Measurements from ENCODE around the gene AKT3.
"Not testable (repeated sequence)": the region's sequence is repeated elsewhere in the genome, so short reads cannot be mapped to it uniquely, and the experiment has no call there.

Gene AKT3

DNA sequence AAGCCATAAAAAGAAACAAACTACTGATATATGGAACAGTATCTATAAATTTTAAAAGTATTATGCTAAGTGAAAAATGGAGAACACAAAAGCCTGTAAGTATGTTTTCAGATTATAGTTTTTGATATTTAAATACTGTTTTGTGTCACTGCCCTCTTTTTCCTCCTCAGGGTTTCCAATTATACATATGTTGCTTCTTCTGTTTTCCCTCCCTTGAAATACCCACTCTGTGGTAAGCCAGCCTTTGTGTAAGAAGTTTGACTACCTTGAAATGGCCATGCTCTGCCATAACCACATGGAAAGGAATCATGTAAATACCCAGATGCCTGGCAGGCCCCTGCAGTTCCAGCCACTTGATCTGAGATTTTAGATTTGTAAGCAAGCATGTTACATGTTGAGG lies 248.3 kb downstream of the AKT3 start:
- no peak for DNase-seq (ENCODE audit: low read depth)

DNA sequence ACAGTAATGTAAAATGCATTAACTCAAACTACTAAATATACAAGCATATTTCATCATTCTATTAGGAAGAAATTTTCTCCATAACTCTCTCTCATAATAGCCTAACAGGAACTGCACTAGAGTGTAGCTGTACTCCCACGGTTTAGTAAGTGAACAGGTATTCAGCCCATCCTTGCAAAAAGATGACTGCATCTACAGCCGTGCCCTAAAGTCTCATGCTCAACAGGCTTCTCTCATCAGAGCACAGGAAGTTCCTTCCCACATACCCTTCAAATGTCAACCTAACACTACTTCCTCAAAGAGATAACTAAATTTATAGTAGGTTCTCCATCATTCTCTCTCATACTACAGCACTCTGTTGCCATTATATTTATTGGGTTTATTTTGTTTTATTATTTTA lies 251.6 kb downstream of the AKT3 start:
- no peak for DNase-seq (ENCODE audit: low read depth)

DNA sequence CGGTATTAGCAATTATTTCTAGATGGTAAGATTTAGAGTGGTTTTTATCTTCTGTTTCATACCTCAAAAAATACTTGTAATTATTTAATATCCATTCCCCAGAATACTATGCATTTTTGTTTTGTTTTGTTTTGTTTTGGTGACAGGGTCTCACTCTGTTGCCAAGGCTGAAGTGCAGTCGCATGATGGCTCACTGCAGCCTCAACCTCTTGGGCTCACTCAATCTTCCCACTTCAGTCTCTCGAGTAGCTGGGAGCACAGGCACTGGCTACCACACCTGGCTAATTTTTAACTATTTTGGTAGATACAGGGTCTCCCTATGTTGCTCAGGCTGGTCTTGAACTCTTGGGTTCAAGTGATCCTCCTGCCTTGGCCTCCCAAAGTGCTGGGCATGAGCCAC lies 252.7 kb downstream of the AKT3 start:
- no peak for DNase-seq (ENCODE audit: low read depth)

DNA sequence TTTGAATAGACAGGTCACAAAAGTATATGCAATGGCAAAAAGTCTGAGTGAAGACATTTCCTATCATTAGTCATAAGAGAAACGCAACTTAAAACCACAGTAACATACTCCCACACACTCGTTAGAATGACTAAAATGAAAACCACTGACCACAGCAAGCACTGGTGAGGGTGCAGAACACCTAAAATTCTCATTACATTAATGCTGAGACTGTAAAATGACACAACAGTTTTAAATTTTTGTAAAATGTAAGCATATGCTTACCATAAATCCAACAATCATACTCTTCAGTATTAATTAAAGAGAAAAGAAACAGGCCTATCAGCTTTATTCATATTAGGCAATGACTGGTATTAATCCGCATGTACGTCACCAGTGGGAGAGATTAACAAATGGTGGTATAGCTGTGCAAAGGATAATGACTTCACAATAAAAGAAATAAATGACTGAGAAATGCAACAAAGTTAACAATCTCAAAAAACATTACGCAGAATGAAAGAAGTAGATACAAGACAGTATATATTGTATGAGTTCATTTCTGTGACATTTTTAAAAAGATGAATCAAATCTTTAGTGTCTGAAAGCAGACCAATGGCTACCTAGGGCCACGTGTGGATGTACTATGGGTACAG lies 253.5 kb downstream of the AKT3 start:
- no peak for DNase-seq (ENCODE audit: low read depth)

DNA sequence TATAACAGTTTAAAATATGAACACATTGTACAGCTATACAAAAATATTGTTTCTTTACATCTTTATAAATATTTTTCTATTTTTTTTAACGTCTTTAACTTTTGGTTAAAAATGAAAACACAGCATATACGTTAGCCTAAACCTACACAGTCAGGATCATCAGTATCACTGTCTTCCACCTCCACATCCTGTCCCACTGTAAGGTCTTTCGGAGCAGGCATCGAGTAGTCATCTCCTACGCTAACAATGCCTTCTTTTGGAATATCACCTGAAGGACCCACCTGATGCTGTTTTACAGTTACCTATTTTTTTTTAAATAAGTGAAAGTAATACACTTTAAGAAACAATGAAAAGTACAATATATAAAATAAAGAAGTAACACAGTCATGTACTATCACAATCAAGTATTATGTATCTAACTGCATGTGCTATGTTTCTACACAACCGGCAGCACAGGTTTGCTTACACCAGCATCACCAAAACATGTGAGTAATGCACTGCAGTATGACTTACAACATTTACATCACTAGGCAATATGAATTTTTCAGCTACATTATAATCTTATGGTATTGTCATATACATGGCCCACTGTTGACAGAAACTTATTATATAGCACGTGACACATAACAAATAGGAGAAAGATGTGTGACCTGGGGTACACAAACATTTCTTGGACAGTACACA lies 254.4 kb downstream of the AKT3 start:
- no peak for DNase-seq (ENCODE audit: low read depth)

DNA sequence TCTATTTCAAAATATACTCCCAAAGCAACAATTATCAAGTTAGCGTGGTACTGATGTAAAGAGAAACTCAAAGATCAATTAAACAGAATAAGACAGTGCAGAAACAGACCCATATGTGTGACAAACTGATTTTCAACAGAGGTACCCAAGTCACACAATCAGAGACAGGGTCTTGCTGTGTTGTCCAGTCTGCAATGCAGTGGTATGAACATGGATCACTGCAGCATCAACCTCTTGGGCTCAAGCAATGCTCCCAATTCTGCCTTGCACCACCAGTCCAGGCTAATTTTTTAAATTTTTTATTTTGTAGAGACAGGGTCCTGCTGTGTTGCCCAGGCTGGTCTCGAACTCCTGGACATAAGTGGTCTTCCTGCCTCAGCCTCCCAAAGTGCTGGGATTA lies 255.6 kb downstream of the AKT3 start:
- no peak for DNase-seq (ENCODE audit: low read depth)

DNA sequence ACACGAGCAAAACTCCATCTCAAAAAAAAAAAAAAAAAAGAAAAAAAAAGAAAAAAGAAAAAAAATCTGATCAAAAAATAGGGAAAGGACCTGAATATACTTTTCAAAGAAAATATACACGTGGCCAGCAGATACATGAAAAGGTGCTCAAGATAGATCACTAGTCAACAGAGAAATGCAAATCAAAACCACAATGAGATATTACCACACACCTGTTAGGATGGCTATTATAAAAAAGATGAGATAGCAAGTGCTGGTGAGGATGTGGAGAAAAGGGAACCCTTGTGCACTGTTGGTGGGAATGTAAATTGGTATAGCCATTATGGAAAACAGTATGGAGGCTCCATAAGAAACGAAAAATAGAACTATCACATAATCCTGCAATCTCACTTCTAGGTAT lies 260.8 kb downstream of the AKT3 start:
- not testable (repeated sequence) for DNase-seq (ENCODE audit: low read depth)

DNA sequence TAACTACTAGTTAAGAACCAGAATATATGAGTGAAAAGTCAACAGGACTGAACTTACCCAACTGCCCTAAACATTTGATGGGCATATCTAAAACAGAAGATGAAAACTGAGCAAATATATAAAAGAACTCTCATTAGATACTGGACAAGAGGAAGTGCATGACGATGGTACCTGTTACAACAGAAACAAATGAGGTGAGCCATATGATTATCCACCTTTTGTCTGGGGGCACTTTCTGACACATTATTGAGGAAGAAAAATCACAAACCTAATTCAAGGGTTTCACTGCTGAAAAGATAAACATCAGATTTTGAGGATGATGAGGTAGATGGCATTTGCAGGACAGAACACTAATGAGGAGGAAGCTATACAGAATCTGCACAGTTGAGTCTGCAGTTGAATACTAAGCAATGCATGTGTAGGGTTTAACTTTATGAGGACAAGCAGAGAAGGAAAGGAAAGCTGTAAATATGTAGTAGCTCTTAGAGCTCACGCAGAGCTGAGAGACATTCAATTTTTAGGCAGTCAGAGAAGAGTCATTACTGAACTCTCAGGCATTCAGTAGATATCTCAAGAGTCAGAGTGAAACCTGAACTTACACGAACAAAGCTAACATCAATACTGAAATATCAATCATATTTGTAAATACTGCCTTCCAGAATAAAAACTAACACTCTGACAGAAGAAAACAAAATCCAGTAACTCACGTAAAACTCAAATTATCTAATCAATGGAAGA lies 262.1 kb downstream of the AKT3 start:
- no peak for DNase-seq (ENCODE audit: low read depth)

DNA sequence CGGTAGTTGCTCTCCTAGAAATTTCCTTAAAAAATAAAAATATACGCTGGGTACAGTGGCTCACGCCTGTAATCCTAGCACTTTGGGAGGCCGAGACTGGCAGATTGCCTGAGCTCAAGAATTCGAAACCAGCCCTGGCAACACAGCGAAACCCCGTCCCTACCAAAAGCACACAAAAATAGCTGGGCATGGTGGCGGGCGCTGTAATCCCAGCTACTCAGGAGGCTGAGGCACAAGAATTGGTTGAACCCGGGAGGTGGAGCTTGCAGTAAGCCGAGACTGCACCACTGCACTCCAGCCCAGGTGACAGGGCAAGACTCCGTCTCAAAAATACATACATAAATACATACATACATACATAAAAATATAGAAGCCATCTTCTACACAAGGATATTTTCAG lies 262.8 kb downstream of the AKT3 start:
- no peak for DNase-seq (ENCODE audit: low read depth)

DNA sequence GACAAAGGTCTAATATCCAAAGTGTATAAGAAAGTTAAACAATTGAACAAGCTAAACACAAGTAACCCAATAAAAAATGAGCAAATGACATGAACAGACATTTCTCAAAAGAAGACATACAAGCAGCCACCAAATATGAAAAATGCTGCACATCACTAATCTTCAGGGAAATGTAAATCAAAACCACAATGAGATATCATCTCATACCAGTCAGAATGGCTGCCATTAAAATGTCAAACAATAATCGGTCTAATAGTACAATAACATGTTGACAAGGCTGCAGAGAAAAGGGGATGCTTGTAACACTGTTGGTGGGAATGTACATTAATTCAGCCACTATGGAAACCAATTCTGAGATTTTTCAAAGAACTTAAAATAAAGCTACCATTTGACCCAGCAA lies 264.1 kb downstream of the AKT3 start:
- DNase-seq (ENCODE audit: low read depth), result no peak

DNA sequence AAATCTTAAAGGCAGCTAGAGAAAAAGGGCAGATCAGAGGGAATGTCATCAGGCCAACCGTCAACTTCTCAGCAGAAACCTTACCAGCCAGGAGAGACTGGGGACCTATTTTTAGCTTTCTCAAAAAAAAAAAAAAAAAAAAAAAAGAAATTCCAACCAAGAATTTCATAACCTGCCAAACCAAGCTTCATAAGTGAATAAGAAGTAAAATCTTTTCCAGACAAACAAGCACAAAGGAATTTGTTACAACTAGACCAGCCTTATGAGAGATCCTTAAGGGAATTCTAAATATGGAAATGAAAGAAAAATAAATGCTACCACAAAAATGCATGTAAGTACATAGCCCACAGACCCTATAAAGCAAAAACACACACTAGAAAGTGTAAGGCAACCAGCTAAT lies 267.7 kb downstream of the AKT3 start:
- no peak for DNase-seq (ENCODE audit: low read depth)

DNA sequence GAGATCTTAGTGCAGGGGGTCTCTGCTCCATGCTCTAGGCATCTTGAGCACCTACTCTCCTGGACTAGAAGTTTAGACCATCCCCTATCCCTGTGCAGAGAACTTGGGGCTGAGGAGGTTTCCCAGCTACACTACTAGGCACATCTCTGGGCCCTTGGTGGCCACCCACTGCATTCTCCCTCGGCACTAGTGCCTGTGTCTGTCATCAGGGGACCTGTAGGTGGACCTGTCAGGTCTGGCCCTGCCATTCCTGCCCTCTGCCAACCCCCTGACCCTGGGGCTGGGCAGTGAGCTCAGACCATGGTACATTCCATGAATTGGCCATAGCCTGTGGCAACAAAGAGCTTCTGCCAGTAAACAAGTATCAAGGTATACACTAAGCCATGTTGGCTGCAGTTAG lies 269.1 kb downstream of the AKT3 start:
- no peak for DNase-seq (ENCODE audit: low read depth)

DNA sequence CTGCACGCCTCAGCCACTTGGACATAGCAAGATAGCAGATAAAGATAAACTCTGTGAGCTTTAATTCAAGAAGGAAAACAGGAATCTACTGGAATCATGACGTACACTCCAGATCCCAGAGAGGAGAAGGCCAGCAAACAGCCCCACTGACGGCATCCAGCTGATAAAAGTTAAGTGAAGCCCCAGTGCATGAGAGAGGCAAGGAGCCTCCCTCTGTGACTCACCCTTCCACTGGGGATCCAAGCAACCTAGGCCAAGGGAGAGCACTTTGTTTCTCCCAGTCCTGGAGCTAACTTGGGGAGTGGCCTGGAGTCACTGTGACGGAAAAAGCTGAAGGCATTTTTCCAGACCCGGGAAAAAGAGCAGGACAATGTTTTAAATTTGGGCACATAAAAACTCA lies 270.0 kb downstream of the AKT3 start:
- no peak for DNase-seq (ENCODE audit: low read depth)

DNA sequence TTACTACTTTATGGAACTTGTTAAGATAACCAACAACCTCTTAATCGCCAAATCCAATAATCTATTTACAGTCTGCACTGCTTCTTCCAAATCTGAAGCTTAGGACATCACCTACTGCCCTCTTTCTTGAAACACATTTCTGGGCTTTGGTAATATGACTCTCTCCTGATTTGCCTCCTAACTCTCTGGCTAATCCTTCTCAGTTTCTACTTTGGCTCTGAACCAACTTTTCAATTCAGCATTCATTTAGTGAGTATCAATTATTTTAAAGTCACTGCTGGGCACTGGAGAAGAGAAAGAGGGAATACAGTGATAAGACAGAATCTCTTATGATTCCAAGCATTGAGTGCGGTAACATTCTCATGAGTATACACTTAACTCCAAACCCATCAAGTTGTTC lies 275.0 kb downstream of the AKT3 start:
- DNase-seq (ENCODE audit: low read depth), result no peak

DNA sequence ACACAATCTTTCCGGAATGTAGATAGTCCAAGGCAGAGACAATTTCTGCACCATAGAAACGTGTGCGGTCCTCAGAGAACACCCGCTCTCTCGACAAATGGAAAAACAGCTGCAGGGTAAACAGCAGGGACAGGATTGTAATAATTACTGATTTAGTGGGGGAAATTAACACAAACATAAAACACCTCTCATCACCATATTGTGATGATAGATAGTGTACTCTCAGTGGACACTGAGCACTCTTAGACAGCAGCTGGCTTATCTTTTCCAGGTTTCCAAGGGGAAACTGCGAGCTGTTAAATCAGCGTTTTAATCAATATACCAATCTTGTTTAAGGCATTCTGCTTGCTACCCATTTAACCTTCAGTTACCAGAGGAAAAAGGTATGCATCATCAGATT lies 277.1 kb downstream of the AKT3 start:
- DNase-seq (ENCODE audit: low read depth), result no peak

DNA sequence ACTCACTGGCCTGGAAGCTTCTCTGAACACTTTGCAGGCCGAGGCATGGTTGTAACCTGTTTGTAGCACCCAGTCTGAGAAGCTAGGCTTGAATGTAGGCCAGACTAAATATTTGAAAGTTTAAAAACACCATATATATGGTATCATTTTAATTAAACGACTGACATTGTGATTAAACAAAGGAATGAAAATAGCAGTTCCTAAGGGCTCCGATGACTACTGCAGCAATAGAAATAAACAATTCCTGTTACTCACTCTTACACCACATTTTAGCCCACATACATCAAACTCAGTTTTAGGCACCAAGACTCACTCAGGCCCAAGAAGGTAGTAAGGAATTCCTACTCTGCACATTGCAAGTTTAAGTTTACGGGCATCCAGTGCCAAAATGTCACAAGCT lies 281.2 kb downstream of the AKT3 start:
- DNase-seq (ENCODE audit: low read depth), result no peak

DNA sequence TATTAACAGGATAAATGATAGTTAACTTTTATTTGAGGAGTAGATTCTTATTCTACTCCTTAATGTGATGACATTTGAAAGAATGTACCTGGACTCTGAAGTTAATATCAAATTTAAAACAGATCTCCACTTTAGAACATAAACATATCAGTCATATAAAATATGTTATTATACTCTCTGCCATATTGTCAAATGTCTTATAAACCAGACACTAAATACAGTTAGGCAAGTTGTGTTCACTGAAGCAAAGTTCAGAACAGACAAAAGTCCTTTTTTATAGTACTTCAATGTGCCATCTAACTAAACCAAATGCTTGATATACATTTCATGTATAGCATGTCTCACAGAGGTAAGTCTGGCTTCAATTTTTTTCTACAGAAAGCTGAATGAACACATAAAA lies 285.2 kb downstream of the AKT3 start:
- no peak for DNase-seq (ENCODE audit: low read depth)

DNA sequence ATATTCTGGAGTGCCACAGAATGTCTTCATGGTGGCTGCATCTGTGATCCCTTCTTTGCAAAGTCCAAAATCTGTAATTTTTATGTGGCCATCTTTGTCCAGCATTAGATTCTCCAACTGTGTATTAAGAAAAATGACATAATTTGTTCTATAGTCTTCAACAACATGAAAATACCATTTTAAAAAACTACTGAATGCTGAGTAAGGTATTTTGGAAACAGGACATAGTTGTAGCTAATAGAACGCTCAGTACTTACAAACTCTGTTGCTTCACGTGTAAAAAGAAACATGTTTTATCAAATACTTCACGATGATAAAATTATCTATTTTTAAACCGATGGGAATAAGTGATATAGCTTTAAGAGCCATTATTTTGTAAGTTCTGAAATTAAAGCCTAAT lies 286.3 kb downstream of the AKT3 start:
- DNase-seq (ENCODE audit: low read depth), result no peak

DNA sequence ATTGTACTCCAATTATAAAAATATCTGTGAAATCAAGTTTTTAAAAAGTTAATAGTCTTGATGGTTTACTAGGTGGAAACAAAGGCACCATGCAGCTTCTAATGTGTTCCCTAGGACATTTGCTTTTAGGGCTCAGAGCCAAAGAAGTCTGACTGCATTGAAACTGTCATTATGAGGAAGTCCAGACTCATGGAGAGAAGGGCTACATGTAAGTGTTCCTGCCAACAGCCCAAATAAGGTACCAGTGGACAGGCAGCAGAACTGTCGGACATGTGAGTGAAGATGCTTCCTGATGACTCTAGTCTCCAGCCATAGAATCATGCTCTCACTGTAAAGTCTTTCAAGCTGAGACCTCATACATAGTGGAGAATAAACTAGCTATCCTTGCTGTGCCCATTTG lies 287.6 kb downstream of the AKT3 start:
- DNase-seq (ENCODE audit: low read depth), result no peak

DNA sequence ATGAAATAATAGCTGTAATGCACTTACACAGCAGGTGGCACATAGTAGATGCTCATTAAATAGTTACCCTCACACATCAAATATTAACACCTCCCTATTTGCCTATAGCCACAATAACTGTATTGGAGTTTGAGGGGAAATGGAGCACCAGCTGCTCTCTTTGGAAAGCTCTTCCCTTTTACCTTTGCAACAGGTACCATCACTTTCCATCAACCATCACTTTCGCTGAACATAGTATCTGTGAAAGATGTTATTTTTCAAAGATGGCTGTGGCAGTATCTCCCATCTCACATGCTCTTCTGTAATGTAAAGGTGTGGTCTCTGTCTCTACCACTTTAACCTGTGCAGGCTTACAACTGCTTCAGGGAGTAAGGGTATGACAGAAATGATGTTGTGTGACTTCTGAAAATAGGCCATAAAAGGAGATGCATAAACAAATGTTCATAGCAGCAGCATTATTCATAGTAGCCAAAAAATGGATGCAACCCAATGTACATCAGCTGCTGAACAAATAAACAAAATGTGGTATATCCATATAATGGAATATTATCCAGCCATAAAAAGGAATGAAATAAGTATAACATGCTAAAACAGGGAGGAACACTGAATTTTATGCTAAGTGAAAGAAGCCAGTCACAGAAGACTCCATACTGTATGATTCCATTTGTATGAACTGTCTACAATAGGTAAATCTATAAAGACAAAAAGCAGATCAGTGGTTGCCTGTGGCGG lies 288.3 kb downstream of the AKT3 start:
- no peak for DNase-seq (ENCODE audit: low read depth)

DNA sequence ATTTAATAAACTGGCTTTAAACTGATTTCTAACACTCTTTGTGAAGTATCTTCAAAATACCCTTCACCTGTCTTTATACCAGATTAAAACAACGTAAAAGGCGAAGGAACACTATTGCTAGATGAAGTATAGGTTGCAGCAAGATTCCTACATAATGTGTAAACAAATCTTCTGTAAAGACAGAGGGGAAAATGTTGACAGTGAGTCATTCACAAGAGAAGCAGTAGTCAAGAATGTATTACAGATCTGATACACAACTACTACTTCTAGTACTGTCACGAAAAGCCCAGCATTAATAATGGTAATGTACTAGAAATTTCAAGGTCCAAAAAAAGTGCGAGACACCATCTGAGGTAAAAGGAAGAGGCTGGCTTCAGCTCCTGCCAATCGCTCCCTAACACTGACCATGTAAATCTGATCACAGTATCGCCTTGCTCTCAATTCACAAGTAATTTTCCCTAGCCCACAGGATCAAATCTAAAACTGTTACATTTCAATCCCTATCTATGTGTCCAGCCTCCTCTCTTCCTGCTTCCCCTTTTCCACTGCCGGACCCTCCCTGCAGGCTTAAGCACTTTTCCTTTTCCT lies 290.4 kb downstream of the AKT3 start:
- DNase-seq (ENCODE audit: low read depth), result no peak

DNA sequence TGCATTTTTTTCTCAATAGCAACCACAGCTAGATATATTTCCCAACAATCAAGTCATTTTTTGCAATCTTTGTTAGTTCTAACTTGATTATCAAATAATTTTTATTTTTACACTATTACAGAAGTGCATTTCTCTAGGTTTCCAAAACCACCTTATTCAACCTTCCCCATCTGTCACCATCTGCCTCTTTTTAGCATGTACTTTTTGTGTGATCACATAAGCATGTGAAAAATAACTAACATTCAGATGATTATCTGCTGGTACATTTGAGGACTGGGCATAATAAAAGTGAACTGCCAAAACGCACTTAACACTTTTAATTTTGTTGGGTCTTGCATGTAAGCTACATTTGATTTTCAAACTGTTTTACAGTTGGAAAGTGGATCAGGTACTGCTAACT lies 291.5 kb downstream of the AKT3 start:
- DNase-seq (ENCODE audit: low read depth), result no peak

DNA sequence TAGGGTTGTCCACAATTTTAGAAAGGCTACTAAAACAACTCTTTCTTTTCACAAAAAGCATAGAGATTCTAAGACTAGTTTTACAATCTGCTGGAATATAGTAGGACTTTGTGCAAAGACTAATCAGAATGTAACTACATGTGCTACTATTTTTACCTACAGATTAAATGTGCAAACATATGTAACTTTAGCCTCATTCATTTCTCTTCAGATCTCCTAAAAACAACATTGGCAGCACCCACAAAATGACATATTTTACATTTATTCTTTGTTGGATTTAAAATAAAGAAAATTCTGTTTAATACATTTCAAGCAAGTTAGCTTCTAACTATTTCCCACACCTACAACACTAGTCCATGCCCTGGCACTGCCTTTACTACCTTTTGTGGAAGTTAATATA lies 292.2 kb downstream of the AKT3 start:
- no peak for DNase-seq (ENCODE audit: low read depth)

Data from stimulated activated CD8-positive, alpha-beta memory T cell treated with anti-CD3 and anti-CD28 coated beads, Interleukin-12 subunit alpha, Interleukin-12 subunit beta, amount 100 ng/mL, for 1 hour (primary cell).